Measurements from ENCODE around the gene GRM2.

GRM2 gene

DNA sequence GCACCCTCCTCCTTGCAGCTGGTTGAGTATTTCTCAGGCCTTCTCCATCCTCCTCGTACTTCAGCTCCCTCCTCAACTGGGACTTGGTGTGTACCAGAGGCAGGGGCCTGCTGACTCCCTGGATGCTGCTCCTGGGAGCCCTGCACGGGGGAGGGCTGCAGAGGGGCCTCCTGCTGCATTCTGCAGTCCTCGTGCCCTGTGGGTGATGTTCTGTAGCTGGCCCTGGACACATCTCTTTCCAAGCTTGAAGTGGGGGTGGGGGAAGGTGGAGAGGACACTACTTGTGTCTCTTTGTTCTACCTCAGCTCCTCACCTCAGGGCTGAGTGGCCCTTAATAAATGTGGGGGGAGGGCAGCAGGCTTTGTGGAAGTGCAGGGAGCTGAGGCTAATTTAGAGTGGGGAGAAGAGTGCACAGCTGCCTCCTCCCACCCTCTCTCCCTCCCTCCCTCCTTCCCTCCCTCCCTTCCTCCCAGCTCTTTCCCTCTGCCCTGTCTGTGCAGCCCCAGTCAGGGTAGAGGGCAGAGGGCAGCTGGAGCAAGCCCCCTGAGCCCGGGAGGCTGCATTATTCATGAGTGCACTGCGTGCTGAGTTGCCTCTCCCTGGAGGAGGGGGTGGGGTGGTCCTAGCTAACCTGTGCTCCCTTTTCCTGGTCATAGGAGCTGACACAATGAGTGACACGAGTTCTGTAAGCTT lies 3.7 kb upstream of the GRM2 start:
- H3K4me3 ChIP-seq (ENCODE audit: low read length) = no peak overlapping the region
- peaks cover 6% of the 10 kb centered on the region for H3K36me3 ChIP-seq (ENCODE audit: insufficient read depth, low read length)
- H3K9me3 ChIP-seq (ENCODE audit: low read length) = no peaks in the 10 kb centered on the region
- H2AFZ ChIP-seq (ENCODE audit: low read depth, low read length) = no peak overlapping the region
- H3K4me1 ChIP-seq (ENCODE audit: insufficient read depth, low read length) = peaks cover 38% of the 10 kb centered on the region
- peaks cover 7% of the 10 kb centered on the region for H3K27me3 ChIP-seq (ENCODE audit: insufficient read depth, low read length)

DNA sequence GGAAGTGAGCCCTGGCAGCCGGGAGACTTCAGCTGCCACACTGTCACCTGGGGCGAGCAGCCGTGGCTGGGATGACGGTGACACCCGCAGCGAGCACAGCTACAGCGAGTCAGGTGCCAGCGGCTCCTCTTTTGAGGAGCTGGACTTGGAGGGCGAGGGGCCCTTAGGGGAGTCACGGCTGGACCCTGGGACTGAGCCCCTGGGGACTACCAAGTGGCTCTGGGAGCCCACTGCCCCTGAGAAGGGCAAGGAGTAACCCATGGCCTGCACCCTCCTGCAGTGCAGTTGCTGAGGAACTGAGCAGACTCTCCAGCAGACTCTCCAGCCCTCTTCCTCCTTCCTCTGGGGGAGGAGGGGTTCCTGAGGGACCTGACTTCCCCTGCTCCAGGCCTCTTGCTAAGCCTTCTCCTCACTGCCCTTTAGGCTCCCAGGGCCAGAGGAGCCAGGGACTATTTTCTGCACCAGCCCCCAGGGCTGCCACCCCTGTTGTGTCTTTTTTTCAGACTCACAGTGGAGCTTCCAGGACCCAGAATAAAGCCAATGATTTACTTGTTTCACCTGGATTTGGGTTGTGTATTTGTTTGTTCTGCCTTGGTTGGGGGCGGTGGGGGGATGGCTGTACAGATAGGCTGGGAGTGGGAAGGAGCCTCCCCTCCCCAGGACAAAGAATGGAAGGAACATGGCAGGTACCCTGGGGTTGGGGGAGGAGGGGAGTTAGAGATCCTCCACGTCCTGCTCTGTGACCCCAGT lies 2.9 kb upstream of the GRM2 start:
- H2AFZ ChIP-seq (ENCODE audit: low read depth, low read length) = no peak overlapping the region
- peaks cover 38% of the 10 kb centered on the region for H3K4me1 ChIP-seq (ENCODE audit: insufficient read depth, low read length)
- H3K4me3 ChIP-seq (ENCODE audit: low read length) = no peak overlapping the region
- peaks cover 6% of the 10 kb centered on the region for H3K36me3 ChIP-seq (ENCODE audit: insufficient read depth, low read length)
- H3K9me3 ChIP-seq (ENCODE audit: low read length) = no peaks in the 10 kb centered on the region
- H3K27me3 ChIP-seq (ENCODE audit: insufficient read depth, low read length) = peaks cover 7% of the 10 kb centered on the region

DNA sequence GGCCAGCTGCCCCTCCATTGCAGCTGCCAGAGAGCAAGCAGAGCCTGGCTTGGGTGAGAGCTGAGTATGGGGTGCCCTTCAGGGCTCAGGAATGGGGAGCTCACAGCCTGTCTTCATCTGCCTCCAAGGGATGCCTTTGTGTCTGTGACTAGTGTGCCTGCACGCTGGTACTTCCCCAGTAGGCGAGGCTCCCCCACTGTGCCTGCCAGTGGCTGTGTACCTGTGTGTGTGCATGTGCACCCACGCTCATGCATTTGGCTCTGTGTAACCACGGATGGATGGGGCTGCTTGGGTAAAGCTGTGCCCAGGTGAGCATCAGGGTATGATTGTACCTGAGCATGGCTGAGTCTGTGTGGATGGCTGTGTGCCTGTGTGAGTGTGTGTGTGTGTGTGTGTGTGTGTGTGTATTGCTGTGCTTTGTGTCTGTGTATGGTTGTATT lies 2.3 kb upstream of the GRM2 start:
- H3K36me3 ChIP-seq (ENCODE audit: insufficient read depth, low read length) = peaks cover 3% of the 10 kb centered on the region
- no peak overlapping the region for H2AFZ ChIP-seq (ENCODE audit: low read depth, low read length)
- no peak overlapping the region for H3K4me3 ChIP-seq (ENCODE audit: low read length)
- H3K27me3 ChIP-seq (ENCODE audit: insufficient read depth, low read length) = peaks cover 7% of the 10 kb centered on the region
- no peaks in the 10 kb centered on the region for H3K9me3 ChIP-seq (ENCODE audit: low read length)
- H3K4me1 ChIP-seq (ENCODE audit: insufficient read depth, low read length) = peaks cover 38% of the 10 kb centered on the region

DNA sequence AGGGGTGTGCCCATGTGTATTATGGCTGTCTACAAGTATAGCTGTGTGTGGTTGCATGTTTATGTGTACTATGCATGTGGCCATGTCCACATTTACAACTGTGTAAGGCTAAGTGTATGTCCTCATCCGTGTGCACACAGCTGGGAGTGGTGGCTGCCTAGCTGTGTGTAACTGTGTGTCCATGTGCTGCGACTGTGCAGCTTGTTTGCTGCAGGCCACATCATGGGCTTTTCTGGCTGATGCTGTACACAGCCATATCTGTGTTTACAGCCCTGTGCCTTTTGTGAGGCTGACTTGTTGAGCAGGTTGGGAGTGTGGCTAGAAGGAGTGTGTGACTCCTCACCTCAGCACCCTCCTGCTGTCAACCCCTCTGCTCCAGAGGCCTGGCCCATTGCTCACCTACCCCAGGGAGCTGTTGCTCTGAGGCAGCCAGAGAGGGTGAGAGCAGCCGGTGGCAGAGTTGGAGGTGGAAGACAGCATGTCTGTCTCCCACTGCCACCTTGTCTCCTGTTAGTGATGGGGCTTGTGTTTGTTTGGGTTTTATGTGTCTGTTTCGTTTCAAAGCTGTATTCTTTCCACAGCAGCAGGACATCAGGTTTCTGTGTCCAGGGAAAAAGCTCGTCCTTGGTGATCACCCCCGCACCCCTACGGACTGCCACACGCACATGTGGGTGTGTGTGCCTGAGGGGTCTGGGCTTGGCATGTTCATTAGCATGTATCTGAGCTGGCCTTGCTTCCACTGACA lies 1.4 kb upstream of the GRM2 start:
- Histone ChIP-seq H2AFZ (ENCODE audit: low read depth, low read length) (no peak overlapping the region), H3K4me3 (ENCODE audit: low read length) (no peak overlapping the region), H3K27me3 (ENCODE audit: insufficient read depth, low read length) (peaks cover 7% of the 10 kb centered on the region), H3K4me1 (ENCODE audit: insufficient read depth, low read length) (peaks cover 38% of the 10 kb centered on the region), H3K9me3 (ENCODE audit: low read length) (no peaks in the 10 kb centered on the region), H3K36me3 (ENCODE audit: insufficient read depth, low read length) (no peaks in the 10 kb centered on the region)

DNA sequence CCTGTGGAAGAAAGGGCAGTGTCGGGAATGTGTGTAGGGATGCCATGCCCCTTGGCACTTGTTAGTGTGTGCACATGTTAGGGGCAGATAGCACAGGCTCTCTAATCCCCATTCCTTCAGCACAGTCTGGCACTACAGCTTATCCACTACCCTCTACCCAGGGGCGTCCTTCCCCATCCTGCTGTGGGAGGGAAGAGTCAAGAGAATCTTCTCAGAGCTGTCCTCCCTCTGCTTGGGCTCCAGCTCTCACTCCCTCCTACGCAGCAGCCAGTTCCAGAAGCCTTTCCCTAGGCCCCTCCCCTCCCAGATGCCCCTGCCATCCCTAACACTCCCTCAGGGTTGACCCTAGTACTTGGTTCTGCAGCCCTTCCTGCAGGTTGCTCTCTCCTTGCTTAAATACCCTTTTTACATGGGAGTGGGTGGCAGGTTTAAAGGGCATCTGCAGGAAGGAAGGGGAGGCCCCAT lies 815 bp upstream of the GRM2 start:
- Histone ChIP-seq H3K4me3 (ENCODE audit: low read length) (no peak overlapping the region), H3K27me3 (ENCODE audit: insufficient read depth, low read length) (peaks cover 7% of the 10 kb centered on the region), H3K36me3 (ENCODE audit: insufficient read depth, low read length) (no peaks in the 10 kb centered on the region), H3K9me3 (ENCODE audit: low read length) (no peaks in the 10 kb centered on the region), H3K4me1 (ENCODE audit: insufficient read depth, low read length) (peaks cover 38% of the 10 kb centered on the region), H2AFZ (ENCODE audit: low read depth, low read length) (no peak overlapping the region)

DNA sequence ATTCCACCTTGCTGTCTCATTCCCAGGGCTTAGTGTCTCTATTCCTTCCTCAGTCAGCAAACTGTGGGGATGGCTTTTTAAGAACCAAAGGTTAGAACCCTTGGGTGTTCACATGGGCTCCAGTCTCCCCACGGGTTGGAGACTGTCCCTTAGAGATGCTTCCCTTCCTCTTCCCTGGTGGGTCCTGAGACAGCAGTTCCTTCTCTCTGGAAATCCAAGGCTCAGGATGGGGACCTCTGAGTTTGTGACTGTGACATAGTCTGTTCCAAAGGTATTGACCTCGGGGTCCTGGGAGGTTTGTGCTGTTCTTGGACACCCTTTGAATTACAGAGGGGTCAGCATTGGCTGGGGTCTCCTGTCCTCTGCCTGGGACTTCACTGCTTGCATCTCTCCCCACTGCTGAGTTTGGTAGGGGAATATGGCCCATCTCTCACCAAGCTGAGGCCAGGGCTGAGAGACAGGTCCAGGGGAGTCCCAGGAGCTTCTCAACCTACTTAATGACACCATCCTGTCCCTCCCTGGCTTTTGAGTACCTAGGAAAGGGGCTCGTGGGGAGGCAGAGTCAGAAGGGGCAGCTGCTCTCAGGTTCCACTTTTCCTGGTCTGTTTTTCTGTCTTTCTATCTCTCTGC lies 1.5 kb downstream of the GRM2 start:
- H3K4me1 ChIP-seq (ENCODE audit: insufficient read depth, low read length) = peaks cover 26% of the 10 kb centered on the region
- no peaks in the 10 kb centered on the region for H3K9me3 ChIP-seq (ENCODE audit: low read length)
- no peak overlapping the region for H2AFZ ChIP-seq (ENCODE audit: low read depth, low read length)
- peaks cover 6% of the 10 kb centered on the region for H3K36me3 ChIP-seq (ENCODE audit: insufficient read depth, low read length)
- H3K4me3 ChIP-seq (ENCODE audit: low read length) = no peak overlapping the region
- peaks cover 7% of the 10 kb centered on the region for H3K27me3 ChIP-seq (ENCODE audit: insufficient read depth, low read length)

DNA sequence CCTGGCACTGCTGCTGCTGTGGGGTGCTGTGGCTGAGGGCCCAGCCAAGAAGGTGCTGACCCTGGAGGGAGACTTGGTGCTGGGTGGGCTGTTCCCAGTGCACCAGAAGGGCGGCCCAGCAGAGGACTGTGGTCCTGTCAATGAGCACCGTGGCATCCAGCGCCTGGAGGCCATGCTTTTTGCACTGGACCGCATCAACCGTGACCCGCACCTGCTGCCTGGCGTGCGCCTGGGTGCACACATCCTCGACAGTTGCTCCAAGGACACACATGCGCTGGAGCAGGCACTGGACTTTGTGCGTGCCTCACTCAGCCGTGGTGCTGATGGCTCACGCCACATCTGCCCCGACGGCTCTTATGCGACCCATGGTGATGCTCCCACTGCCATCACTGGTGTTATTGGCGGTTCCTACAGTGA lies 2.1 kb downstream of the GRM2 start:
- Histone ChIP-seq H3K4me1 (ENCODE audit: insufficient read depth, low read length) (peaks cover 19% of the 10 kb centered on the region), H3K27me3 (ENCODE audit: insufficient read depth, low read length) (peaks cover 7% of the 10 kb centered on the region), H2AFZ (ENCODE audit: low read depth, low read length) (no peak overlapping the region), H3K4me3 (ENCODE audit: low read length) (no peak overlapping the region), H3K36me3 (ENCODE audit: insufficient read depth, low read length) (peaks cover 6% of the 10 kb centered on the region), H3K9me3 (ENCODE audit: low read length) (no peaks in the 10 kb centered on the region)

DNA sequence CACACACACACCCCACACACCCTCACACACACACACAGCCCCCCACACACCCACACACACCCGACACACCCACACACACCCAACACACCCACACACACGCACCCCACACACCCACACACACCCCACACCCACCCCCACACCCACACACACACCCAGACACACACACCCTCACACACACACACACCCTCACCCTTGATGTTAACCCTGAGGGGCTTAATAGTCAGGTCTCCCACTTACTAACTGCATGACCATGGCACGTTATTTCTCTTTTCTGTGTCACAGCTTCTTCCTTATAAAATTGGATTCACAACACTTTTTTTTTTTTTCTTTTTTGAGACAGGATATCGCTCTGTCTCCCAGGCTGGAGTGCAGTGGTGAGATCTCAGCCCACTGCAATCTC lies 2.8 kb downstream of the GRM2 start:
- Histone ChIP-seq H3K36me3 (ENCODE audit: insufficient read depth, low read length) (peaks cover 6% of the 10 kb centered on the region), H3K4me1 (ENCODE audit: insufficient read depth, low read length) (peaks cover 13% of the 10 kb centered on the region)

DNA sequence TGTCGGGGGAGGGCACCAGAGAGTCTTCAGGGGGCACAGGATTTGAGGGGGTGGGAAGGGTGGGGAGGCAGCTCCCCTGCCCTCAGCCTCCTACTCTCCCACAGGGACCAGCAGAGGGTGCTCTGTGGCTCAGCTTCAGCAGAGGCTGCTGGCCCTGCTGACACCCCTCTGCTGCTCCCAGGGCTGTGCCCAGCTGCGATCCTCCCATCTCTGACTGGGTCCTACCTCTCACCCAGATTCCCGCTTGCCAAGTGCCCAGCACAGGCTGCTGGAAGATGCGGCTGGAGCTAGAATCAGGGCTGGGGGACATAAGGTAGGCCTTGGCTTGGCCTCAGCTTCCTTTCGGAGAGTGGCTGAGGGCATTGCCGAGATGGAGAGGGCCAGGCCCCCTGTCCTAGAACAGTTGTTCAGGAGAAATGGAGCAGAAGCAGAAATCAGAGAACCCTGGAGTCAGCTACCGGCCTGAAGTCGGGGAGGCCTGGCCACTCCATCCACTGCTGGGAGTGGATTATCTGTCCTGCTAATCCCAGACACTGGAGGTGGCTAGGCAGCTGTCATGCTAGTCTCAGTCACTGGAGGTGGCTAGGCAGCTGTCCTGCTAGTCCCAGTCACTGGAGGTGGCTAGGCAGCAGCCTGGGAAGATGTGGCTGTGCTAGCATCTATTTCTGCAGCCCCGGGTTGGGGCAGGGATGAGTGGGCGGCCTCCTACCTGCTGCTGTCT lies 3.9 kb downstream of the GRM2 start:
- peaks cover 7% of the 10 kb centered on the region for H3K27me3 ChIP-seq (ENCODE audit: insufficient read depth, low read length)
- H3K4me1 ChIP-seq (ENCODE audit: insufficient read depth, low read length) = peaks cover 11% of the 10 kb centered on the region
- H2AFZ ChIP-seq (ENCODE audit: low read depth, low read length) = no peak overlapping the region
- no peaks in the 10 kb centered on the region for H3K9me3 ChIP-seq (ENCODE audit: low read length)
- H3K36me3 ChIP-seq (ENCODE audit: insufficient read depth, low read length) = peaks cover 11% of the 10 kb centered on the region
- H3K4me3 ChIP-seq (ENCODE audit: low read length) = no peak overlapping the region

More for the DNA sequence above, 2.8 kb downstream of the GRM2 start:
- peaks cover 7% of the 10 kb centered on the region for H3K27me3 ChIP-seq (ENCODE audit: insufficient read depth, low read length)
- no peaks in the 10 kb centered on the region for H3K9me3 ChIP-seq (ENCODE audit: low read length)
- H3K4me3 ChIP-seq (ENCODE audit: low read length) = no peak overlapping the region
- H2AFZ ChIP-seq (ENCODE audit: low read depth, low read length) = no peak overlapping the region

DNA sequence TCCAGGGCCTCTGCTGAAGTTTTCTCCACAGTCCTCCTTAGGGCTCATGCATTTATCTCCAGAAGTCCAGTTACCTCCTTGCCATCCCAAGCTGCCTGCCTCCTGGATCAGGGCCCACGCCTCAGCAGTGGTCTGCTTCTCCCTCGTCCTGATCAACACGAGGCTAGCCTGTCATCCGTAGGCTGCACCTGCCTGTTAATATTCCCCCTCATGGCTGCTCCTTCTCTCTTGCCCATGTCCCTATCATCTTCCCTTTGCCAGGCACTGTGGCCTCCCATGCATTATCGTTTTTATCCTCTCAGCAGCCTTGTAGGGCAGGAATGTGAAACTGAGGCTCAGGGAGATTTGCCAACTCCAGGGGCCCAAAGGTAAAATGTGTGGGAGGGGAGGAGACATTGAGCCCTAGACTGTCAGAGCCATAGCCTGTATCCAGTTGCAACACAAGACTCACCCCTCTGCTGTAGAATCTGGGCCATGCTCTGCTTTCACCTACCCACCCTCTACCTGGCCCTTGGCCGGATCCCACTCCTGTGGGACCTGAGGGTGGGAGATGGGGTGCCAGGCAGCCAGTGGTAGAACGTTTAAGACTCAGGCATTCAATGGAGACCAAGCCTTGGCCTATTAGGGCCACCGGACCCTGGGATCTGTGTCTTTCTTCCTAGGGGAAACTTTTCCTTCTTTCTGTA lies 4.6 kb downstream of the GRM2 start:
- no peak overlapping the region for H3K4me3 ChIP-seq (ENCODE audit: low read length)

DNA sequence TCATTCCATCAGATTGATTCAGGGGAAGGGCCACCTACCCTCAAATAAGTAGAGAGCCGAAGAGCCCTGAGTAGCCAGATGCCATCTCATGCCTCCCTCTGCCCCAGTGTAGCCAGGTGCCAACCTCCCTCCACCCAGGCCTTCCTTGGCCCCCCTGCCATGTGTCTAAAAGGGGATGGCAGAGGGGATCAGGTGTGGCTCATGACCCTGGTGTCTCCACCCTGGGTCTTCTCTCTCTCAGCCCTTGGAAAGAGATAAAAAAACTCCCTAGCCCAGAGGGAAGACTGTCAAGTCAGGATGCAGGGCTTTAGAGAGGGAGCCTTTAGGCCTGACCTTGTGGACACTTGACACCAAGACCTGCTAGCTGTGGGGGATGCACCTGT lies 5.2 kb downstream of the GRM2 start:
- peaks cover 7% of the 10 kb centered on the region for H3K27me3 ChIP-seq (ENCODE audit: insufficient read depth, low read length)
- peaks cover 15% of the 10 kb centered on the region for H3K36me3 ChIP-seq (ENCODE audit: insufficient read depth, low read length)
- no peak overlapping the region for H2AFZ ChIP-seq (ENCODE audit: low read depth, low read length)
- H3K4me1 ChIP-seq (ENCODE audit: insufficient read depth, low read length) = peaks cover 10% of the 10 kb centered on the region
- H3K4me3 ChIP-seq (ENCODE audit: low read length) = no peak overlapping the region
- no peaks in the 10 kb centered on the region for H3K9me3 ChIP-seq (ENCODE audit: low read length)

More for the DNA sequence above, 4.6 kb downstream of the GRM2 start:
- H3K36me3 ChIP-seq (ENCODE audit: insufficient read depth, low read length) = peaks cover 13% of the 10 kb centered on the region
- H3K27me3 ChIP-seq (ENCODE audit: insufficient read depth, low read length) = peaks cover 7% of the 10 kb centered on the region
- H3K4me1 ChIP-seq (ENCODE audit: insufficient read depth, low read length) = peaks cover 10% of the 10 kb centered on the region
- no peaks in the 10 kb centered on the region for H3K9me3 ChIP-seq (ENCODE audit: low read length)
- no peak overlapping the region for H2AFZ ChIP-seq (ENCODE audit: low read depth, low read length)

DNA sequence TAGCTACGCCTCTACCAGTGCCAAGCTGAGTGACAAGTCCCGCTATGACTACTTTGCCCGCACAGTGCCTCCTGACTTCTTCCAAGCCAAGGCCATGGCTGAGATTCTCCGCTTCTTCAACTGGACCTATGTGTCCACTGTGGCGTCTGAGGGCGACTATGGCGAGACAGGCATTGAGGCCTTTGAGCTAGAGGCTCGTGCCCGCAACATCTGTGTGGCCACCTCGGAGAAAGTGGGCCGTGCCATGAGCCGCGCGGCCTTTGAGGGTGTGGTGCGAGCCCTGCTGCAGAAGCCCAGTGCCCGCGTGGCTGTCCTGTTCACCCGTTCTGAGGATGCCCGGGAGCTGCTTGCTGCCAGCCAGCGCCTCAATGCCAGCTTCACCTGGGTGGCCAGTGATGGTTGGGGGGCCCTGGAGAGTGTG lies 5.7 kb downstream of the GRM2 start:
- H3K9me3 ChIP-seq (ENCODE audit: low read length) = no peaks in the 10 kb centered on the region
- H2AFZ ChIP-seq (ENCODE audit: low read depth, low read length) = no peak overlapping the region
- peaks cover 20% of the 10 kb centered on the region for H3K36me3 ChIP-seq (ENCODE audit: insufficient read depth, low read length)
- peaks cover 6% of the 10 kb centered on the region for H3K4me1 ChIP-seq (ENCODE audit: insufficient read depth, low read length)
- H3K4me3 ChIP-seq (ENCODE audit: low read length) = no peak overlapping the region
- peaks cover 7% of the 10 kb centered on the region for H3K27me3 ChIP-seq (ENCODE audit: insufficient read depth, low read length)

Data from neuron (in vitro differentiated cells).